NCI-H774 (cell line): ENCODE results near the gene PRIMPOL.
"Not testable (repeated sequence)": the region's sequence is repeated elsewhere in the genome, so short reads cannot be mapped to it uniquely, and the experiment has no call there.

Experiments
- DNase-seq: peaks from one replicate; lab custom pipeline; 2025; lab: John Stamatoyannopoulos, UW

PRIMPOL gene

GRCh38 chr4:184636897-184637296 is 12.6 kb upstream of the PRIMPOL start:
- no peak for DNase-seq

GRCh38 chr4:184641022-184641421 is 8.5 kb upstream of the PRIMPOL start:
- DNase-seq = no peak

- no peak for DNase-seq
These were observed 8.1 kb upstream of the PRIMPOL start for GRCh38 chr4:184641451-184641850.

GRCh38 chr4:184643731-184644130 is 5.8 kb upstream of the PRIMPOL start:
- DNase-seq = no peak

- no peak for DNase-seq
These were observed 4.8 kb upstream of the PRIMPOL start for GRCh38 chr4:184644553-184645307.

- DNase-seq = no peak
These were observed 3.5 kb upstream of the PRIMPOL start for GRCh38 chr4:184645904-184646610.

GRCh38 chr4:184647266-184648053 is 2.1 kb upstream of the PRIMPOL start:
- DNase-seq = no peak

GRCh38 chr4:184648054-184648312 is 1.6 kb upstream of the PRIMPOL start:
- DNase-seq = no peak

GRCh38 chr4:184648313-184649025 is 1.1 kb upstream of the PRIMPOL start:
- no peak for DNase-seq

GRCh38 chr4:184649971-184650855 is 675 bp downstream of the PRIMPOL start:
- DNase-seq = no peak

- no peak for DNase-seq
These were observed 2.4 kb downstream of the PRIMPOL start for GRCh38 chr4:184651899-184652298.

GRCh38 chr4:184652681-184653080 is 3.1 kb downstream of the PRIMPOL start:
- not testable (repeated sequence) for DNase-seq

- DNase-seq = no peak
These were observed 4.1 kb downstream of the PRIMPOL start for GRCh38 chr4:184653650-184654049.

GRCh38 chr4:184655889-184656869 is 6.6 kb downstream of the PRIMPOL start:
- no peak for DNase-seq

GRCh38 chr4:184657144-184657543 is 7.6 kb downstream of the PRIMPOL start:
- DNase-seq = no peak

- DNase-seq = not testable (repeated sequence)
These were observed 8.3 kb downstream of the PRIMPOL start for GRCh38 chr4:184657820-184658219.

GRCh38 chr4:184660978-184661377 is 11.4 kb downstream of the PRIMPOL start:
- DNase-seq = no peak

GRCh38 chr4:184662236-184662635 is 12.7 kb downstream of the PRIMPOL start:
- DNase-seq = no peak

GRCh38 chr4:184664445-184665210 is 15.1 kb downstream of the PRIMPOL start:
- DNase-seq = no peak
